ENCODE results near the gene LDLRAP1.

LDLRAP1 gene

DNA sequence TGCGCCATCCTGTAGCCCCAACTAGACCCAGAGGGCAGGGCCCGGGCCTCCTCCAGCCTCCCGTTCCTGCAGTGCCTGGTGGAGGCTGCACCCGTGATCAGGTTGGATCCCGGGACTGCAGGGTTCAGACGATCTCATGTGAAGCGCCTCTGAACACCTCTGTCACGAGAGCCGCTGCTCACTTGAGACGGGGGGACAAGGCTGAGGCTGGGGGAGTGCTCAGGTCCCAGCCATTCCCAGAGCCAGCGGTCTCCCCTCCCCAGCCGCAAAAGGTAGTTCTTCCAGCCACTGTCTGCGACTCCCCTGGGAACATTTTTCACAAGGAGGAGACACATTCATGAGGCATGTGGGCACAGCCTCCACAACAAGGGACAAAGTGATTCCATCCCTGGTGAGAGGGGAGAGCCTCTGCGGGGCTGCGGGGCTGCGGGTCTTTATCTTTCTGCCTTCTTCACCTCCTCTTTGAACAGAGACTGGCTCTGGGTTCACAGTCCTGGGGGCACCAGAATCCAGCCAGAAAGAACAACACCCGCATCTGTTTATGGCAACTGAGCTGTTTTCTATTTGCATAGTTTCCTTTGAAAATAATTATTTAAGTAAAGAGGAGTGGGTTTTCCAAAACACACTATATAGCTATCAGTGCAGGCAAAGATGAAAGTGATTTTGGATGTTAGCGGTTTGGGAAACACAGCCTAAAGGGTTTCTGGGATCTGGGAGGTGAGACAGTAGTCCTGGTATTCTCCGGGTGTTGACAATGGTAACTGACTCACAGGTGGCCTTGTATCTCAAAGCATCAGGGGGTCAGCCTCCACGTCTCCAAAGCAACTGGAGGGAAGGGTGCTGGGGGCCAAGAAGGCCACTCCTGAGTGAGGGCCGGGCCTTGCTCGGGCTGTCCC is 13.0 kb upstream of the LDLRAP1 start:
- no peak for TF ChIP-seq ZFX (IDR thresholded peaks at IDR 0.05; ENCODE audit: borderline replicate concordance)

DNA sequence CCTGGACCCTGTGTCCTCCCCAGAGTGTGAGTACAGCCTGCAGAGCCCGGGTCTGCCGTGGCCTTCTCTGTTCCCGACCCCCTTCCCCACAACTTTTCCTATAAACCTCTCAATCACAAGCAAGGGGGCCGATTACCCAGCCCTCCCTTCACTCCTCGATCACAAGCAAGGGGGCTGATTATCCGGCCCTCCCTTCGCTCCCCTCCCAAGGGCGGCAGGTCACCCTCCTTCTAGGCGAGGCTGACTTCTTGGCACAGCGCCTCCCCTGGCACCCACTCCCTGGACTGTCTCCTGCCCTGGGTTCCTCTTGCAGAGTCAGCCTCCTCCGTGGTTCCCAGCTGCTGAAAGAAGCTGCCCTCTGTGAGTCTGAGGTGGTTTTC is 12.3 kb upstream of the LDLRAP1 start:
- no peak overlapping the region for H3K27ac ChIP-seq
- TF ChIP-seq ZFX (IDR thresholded peaks at IDR 0.05; ENCODE audit: borderline replicate concordance) = no peak
- TF ChIP-seq, protein P1, sequence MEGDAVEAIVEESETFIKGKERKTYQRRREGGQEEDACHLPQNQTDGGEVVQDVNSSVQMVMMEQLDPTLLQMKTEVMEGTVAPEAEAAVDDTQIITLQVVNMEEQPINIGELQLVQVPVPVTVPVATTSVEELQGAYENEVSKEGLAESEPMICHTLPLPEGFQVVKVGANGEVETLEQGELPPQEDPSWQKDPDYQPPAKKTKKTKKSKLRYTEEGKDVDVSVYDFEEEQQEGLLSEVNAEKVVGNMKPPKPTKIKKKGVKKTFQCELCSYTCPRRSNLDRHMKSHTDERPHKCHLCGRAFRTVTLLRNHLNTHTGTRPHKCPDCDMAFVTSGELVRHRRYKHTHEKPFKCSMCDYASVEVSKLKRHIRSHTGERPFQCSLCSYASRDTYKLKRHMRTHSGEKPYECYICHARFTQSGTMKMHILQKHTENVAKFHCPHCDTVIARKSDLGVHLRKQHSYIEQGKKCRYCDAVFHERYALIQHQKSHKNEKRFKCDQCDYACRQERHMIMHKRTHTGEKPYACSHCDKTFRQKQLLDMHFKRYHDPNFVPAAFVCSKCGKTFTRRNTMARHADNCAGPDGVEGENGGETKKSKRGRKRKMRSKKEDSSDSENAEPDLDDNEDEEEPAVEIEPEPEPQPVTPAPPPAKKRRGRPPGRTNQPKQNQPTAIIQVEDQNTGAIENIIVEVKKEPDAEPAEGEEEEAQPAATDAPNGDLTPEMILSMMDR (IDR thresholded peaks at IDR 0.05) = no peak

More for the DNA sequence above, 13.0 kb upstream of the LDLRAP1 start:
- no peak overlapping the region for H3K27ac ChIP-seq

DNA sequence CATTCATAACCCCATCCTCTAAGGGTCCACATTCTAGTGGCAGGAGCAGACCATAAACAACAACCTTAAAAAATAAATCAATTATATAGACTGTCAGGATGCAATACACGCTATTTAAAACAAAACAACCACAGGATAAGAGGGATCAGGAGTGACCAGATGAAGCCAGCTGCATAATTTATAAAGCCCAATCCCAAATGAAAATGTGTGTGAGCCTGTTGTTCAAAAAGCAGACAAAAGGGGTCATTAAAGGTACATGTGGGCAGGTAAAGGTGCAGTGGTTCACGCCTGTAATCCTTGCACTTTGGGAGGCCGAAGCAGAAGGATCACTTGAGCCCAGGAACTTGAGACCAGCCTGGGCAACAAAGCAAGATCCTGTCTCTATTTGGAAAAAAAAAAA is 10.4 kb upstream of the LDLRAP1 start:
- TF ChIP-seq, protein P1 (IDR thresholded peaks at IDR 0.05) = no peak; the same call in 1 of the 2 replicates
- TF ChIP-seq ZFX (IDR thresholded peaks at IDR 0.05; ENCODE audit: borderline replicate concordance) = no peak
- H3K27ac ChIP-seq = no peak overlapping the region

DNA sequence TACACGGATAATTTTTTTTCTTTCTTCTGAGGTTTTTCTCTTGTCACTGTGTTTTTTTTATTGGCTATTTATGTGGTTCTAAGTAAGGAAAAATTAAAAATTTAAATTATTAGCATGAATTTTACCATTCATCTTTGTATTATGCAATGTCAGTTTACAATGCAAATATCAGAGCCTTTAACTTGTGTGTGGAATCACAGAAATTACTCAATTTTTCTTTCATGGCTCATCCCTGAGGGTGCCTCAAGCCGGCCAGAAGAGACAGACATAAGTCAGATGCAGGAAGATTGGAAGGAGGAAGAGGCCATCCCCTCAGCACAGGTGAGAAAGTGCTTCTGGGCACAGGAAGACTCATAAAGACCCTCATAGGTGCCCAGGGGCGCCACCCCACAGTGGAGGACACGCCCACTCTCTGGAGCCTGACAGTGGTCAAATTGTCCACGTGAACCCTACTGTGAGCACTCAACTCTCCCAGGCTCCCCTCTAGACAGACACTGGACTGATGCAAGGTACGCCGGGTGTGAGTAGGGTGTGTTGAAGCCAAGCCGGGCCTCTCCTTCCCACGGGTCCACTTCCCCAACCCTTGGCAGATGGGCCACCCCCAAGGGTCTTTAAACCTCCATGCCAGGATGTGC is 9.5 kb upstream of the LDLRAP1 start:
- TF ChIP-seq, protein P1 (IDR thresholded peaks at IDR 0.05) = no peak
- no peak for TF ChIP-seq ZFX (IDR thresholded peaks at IDR 0.05; ENCODE audit: borderline replicate concordance)
- H3K27ac ChIP-seq = no peak overlapping the region

DNA sequence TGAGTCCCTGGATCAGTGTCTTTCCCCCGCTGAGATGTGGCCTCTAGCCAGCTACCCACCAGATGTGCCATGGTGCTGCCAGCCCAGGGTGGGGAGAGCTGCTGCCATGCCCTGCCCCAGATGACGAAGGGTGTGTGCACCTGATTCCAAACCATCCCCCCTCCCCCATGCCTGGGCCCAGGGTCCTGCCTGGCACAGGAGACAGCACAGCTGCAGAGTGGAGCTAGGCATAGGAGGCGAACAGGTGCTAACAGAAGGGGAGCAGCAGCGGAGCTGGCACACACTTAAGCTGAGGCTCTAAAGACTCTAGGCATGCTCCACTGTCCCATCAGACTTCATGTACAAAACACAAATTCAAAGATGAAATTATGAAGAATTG is 9.0 kb upstream of the LDLRAP1 start:
- no peak overlapping the region for H3K27ac ChIP-seq
- TF ChIP-seq ZFX (IDR thresholded peaks at IDR 0.05; ENCODE audit: borderline replicate concordance) = no peak
- TF ChIP-seq, protein P1 (IDR thresholded peaks at IDR 0.05) = no peak

DNA sequence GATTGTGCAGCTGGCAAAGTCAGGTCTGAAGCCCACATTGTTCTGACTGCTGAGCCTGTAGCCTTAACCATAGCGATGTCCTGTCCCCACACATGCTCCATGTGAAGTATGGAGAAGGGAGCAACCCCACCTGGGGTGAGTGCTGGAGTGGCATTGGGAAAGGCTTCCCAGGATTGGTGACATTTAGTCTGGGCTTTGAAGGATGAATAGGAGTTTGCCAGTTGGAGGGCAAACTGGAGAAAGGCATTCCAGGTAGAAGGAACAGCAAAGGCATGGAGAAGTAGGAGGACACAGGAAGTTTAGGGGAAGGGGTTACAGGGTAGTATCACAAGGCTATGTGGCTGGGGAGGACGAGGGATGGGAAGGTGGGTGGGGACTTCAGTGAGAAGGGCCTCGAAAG is 7.3 kb upstream of the LDLRAP1 start:
- no peak overlapping the region for H3K27ac ChIP-seq
- TF ChIP-seq, protein P1 (IDR thresholded peaks at IDR 0.05) = no peak
- no peak for TF ChIP-seq ZFX (IDR thresholded peaks at IDR 0.05; ENCODE audit: borderline replicate concordance)

DNA sequence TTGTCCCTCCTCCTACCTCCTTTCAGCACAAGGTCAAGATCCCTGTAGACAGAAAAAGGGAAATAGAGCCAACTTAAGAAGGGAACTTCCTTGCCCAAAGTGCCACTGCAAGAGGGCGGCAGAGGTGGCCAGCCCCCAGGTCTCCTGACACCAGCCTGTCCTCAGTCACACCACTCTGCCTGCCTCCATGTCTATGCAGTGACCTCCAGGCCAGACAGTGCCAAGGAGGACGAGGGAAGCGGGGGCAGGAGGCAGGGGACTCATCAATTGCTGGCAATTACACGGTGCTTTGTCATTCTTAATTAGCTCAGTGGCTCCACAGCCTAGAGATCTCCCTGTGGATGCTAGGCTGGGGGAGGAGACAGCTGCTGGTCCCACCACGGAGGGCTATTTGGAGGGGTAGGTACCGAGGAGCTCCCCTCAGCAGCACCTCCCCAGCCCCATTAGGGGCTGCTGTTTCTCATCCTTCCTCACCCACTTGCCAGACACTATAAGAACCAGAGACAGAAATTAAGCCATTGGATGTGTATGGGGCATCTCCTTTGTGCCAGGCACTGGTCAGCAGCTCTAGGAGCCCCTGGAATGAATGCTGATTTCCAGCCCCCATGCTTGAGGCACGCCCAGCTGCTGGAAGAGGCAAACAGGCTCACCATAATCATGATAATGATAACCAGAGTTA is 6.1 kb upstream of the LDLRAP1 start:
- TF ChIP-seq, protein P1 (IDR thresholded peaks at IDR 0.05) = no peak
- TF ChIP-seq ZFX (IDR thresholded peaks at IDR 0.05; ENCODE audit: borderline replicate concordance) = no peak

More for the DNA sequence above, 6.1 kb upstream of the LDLRAP1 start:
- H3K27ac ChIP-seq = no peak overlapping the region
